OCI-LY1 (cell line): ENCODE data around the gene AJAP1.
"Not testable (repeated sequence)": the region's sequence is repeated elsewhere in the genome, so short reads cannot be mapped to it uniquely, and the experiment has no call there.

Source experiments
- H2AFZ ChIP-seq: fragments of 200-600 bp; sonication (generic), shearing (Covaris generic); 2 replicates; pipeline ENCODE4 v1.6.0; 2014; ENCODE audit warnings: antibody characterized with exemption, mild to moderate bottlenecking, low read length
- H3F3A ChIP-seq: fragments of 200-600 bp; sonication (generic), shearing (Covaris generic); 2 replicates; pipeline ENCODE4 v1.6.0; 2014; ENCODE audit warnings: mild to moderate bottlenecking, antibody characterized with exemption, low read length, moderate library complexity; ENCODE audit not compliant: insufficient read depth
- H3K27ac ChIP-seq: fragments of 200-600 bp; sonication (generic); 2 replicates; pipeline ENCODE4 v1.5.1; 2014; ENCODE audit warnings: low read length, mixed run types, mild to moderate bottlenecking, low read depth; ENCODE audit not compliant: poor library complexity, severe bottlenecking
- H3K27me3 ChIP-seq: fragments of 200-600 bp; sonication (generic); 2 replicates; pipeline ENCODE4 v1.6.0; 2014; ENCODE audit warnings: antibody characterized with exemption, mild to moderate bottlenecking, low read length, moderate library complexity; ENCODE audit not compliant: insufficient read depth
- H3K36me3 ChIP-seq: fragments of 200-600 bp; sonication (generic); 2 replicates; pipeline ENCODE4 v1.6.1; 2014; ENCODE audit warnings: mild to moderate bottlenecking, antibody characterized with exemption, low read length, moderate library complexity, mixed read lengths; ENCODE audit not compliant: insufficient read depth
- H3K4me1 ChIP-seq: fragments of 200-600 bp; sonication (generic); 2 replicates; pipeline ENCODE4 v1.5.1; 2014; ENCODE audit warnings: mild to moderate bottlenecking, low read length, moderate library complexity; ENCODE audit not compliant: insufficient read depth, severe bottlenecking
- H3K4me2 ChIP-seq: fragments of 200-600 bp; sonication (generic), shearing (Covaris generic); 2 replicates; pipeline ENCODE4 v1.6.1; 2014; ENCODE audit warnings: low read length
- H3K4me3 ChIP-seq: fragments of 200-600 bp; sonication (generic); 2 replicates; pipeline ENCODE4 v1.5.1; 2014; ENCODE audit warnings: low read length, low read depth, mild to moderate bottlenecking, mixed read lengths; ENCODE audit not compliant: poor library complexity, severe bottlenecking
- H3K79me2 ChIP-seq: fragments of 200-600 bp; shearing (Covaris generic); 2 replicates; pipeline ENCODE4 v1.6.1; 2016; ENCODE audit warnings: mixed run types, low read length, mixed read lengths; ENCODE audit not compliant: insufficient read depth
- H3K9ac ChIP-seq: fragments of 200-600 bp; sonication (generic), shearing (Covaris generic); 2 replicates; pipeline ENCODE4 v1.6.1; 2014; ENCODE audit warnings: mild to moderate bottlenecking, low read length, mixed read lengths
- H3K9me2 ChIP-seq: fragments of 200-600 bp; sonication (generic), shearing (Covaris generic); 2 replicates; pipeline ENCODE4 v1.6.1; 2014; ENCODE audit warnings: low read depth, mild to moderate bottlenecking, low read length, mixed read lengths
- H3K9me3 ChIP-seq: fragments of 200-600 bp; shearing (Covaris generic); 2 replicates; pipeline ENCODE4 v1.6.1; 2014; ENCODE audit warnings: low read length, mixed read lengths
- H4K20me1 ChIP-seq: fragments of 200-600 bp; sonication (generic), shearing (Covaris generic); 2 replicates; pipeline ENCODE4 v1.6.0; 2016; ENCODE audit warnings: mild to moderate bottlenecking, low read length; ENCODE audit not compliant: insufficient read depth
- EZH2 ChIP-seq: fragments of 200-600 bp; sonication (generic), shearing (Covaris generic); IDR thresholded peaks from 2 replicates; pipeline ENCODE4 v1.8.0; 2017; ENCODE audit warnings: borderline replicate concordance, mixed run types, mild to moderate bottlenecking, antibody characterized with exemption, low read length, moderate library complexity, mixed read lengths
- TF ChIP-seq, protein P1 (sequence below): fragments of 200-600 bp; sonication (generic), shearing (Covaris generic); IDR thresholded peaks from 2 replicates; pipeline ENCODE4 v1.5.1; 2017; ENCODE audit warnings: mild to moderate bottlenecking, antibody characterized with exemption, low read length, moderate library complexity, mixed read lengths

AJAP1 gene

GRCh38 chr1:4664606-4665005 lies 10.2 kb downstream of the AJAP1 start:
- H3K79me2 ChIP-seq = no peaks in the 10 kb centered on the region

DNA sequence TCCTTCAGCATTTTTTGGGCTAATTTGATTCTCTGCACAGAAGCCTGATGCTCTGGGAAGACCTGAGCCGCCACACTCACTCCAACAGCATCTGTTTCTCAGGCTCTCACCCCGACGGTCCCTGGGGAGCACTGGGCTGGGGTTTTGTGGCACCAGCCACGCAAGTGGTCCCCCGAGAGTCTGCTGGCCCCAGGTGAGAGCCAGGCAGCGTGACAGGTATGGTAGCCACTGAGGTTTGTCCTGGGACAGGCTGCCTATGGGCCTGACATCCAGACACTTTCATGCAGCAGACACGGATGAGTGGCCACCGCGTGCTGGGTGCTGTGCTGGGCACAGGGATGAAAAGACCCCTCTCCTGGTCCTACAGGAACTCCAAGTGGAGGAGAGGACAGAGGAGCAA lies 11.0 kb downstream of the AJAP1 start:
- H3K4me2 ChIP-seq = no peak overlapping the region
- no peak overlapping the region for H3K27ac ChIP-seq
- no peak overlapping the region for H2AFZ ChIP-seq
- no peaks in the 10 kb centered on the region for H3K27me3 ChIP-seq
- H3K4me3 ChIP-seq = no peak overlapping the region
- H3K9ac ChIP-seq = no peak overlapping the region
- no peaks in the 10 kb centered on the region for H3K4me1 ChIP-seq
- TF ChIP-seq, protein P1, sequence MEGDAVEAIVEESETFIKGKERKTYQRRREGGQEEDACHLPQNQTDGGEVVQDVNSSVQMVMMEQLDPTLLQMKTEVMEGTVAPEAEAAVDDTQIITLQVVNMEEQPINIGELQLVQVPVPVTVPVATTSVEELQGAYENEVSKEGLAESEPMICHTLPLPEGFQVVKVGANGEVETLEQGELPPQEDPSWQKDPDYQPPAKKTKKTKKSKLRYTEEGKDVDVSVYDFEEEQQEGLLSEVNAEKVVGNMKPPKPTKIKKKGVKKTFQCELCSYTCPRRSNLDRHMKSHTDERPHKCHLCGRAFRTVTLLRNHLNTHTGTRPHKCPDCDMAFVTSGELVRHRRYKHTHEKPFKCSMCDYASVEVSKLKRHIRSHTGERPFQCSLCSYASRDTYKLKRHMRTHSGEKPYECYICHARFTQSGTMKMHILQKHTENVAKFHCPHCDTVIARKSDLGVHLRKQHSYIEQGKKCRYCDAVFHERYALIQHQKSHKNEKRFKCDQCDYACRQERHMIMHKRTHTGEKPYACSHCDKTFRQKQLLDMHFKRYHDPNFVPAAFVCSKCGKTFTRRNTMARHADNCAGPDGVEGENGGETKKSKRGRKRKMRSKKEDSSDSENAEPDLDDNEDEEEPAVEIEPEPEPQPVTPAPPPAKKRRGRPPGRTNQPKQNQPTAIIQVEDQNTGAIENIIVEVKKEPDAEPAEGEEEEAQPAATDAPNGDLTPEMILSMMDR = no peak
- TF ChIP-seq EZH2 = no peak
- no peaks in the 10 kb centered on the region for H3F3A ChIP-seq
- H3K36me3 ChIP-seq = no peaks in the 10 kb centered on the region
- H4K20me1 ChIP-seq = no peaks in the 10 kb centered on the region
- no peaks in the 10 kb centered on the region for H3K79me2 ChIP-seq
- H3K9me2 ChIP-seq = no peaks in the 10 kb centered on the region
- no peaks in the 10 kb centered on the region for H3K9me3 ChIP-seq

More at GRCh38 chr1:4664606-4665005, 10.2 kb downstream of the AJAP1 start:
- TF ChIP-seq EZH2 = no peak
- TF ChIP-seq, protein P1 = no peak
- H2AFZ ChIP-seq = no peak overlapping the region
- no peaks in the 10 kb centered on the region for H3K4me1 ChIP-seq
- H3K9ac ChIP-seq = no peak overlapping the region
- no peaks in the 10 kb centered on the region for H3K27me3 ChIP-seq
- no peaks in the 10 kb centered on the region for H3F3A ChIP-seq
- H3K9me2 ChIP-seq = no peaks in the 10 kb centered on the region
- H3K4me3 ChIP-seq = no peak overlapping the region
- no peaks in the 10 kb centered on the region for H3K36me3 ChIP-seq
- H4K20me1 ChIP-seq = no peaks in the 10 kb centered on the region
- no peaks in the 10 kb centered on the region for H3K9me3 ChIP-seq
- no peak overlapping the region for H3K27ac ChIP-seq
- H3K4me2 ChIP-seq = no peak overlapping the region

DNA sequence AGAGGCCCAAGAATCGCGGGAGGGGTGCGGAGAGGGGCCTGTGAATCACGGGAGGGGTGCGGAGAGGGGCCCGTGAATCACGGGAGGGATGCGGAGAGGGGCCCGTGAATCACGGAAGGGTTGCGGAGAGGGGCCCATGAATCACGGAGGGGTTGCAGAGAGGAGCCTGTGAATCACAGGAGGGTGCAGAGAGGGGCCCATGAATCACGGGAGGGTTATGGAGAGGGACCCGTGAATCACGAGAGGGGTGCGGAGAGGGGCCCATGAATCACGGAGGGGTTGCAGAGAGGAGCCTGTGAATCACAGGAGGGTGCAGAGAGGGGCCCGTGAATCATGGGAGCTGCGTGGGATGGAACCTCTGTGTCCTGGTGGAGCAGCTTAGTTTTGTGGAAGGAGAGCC lies 12.3 kb downstream of the AJAP1 start:
- not testable (repeated sequence) for H2AFZ ChIP-seq, H4K20me1 ChIP-seq, H3K36me3 ChIP-seq, H3K9me2 ChIP-seq, H3K27ac ChIP-seq, H3K79me2 ChIP-seq, H3F3A ChIP-seq, H3K9ac ChIP-seq, H3K9me3 ChIP-seq, H3K4me1 ChIP-seq, H3K27me3 ChIP-seq, H3K4me2 ChIP-seq, H3K4me3 ChIP-seq

- Histone ChIP-seq H3F3A (no peaks in the 10 kb centered on the region), H4K20me1 (no peaks in the 10 kb centered on the region), H3K9me3 (no peaks in the 10 kb centered on the region), H3K4me3 (no peak overlapping the region), H3K27ac (no peak overlapping the region), H3K4me2 (no peak overlapping the region), H3K79me2 (no peaks in the 10 kb centered on the region), H2AFZ (no peak overlapping the region), H3K9ac (no peak overlapping the region), H3K9me2 (no peaks in the 10 kb centered on the region), H3K4me1 (no peaks in the 10 kb centered on the region), H3K36me3 (no peaks in the 10 kb centered on the region), H3K27me3 (no peaks in the 10 kb centered on the region)
- no peak for TF ChIP-seq EZH2
- TF ChIP-seq, protein P1 = no peak
Observed at GRCh38 chr1:4668743-4669700, 14.6 kb downstream of the AJAP1 start.
